NT2/D1 (cell line): ENCODE data around the gene INHBE.

ENCODE experiments used
- YY1 ChIP-seq: IDR thresholded peaks from 2 replicates; pipeline ENCODE4 v1.6.1; 2011; ENCODE audit not compliant: insufficient read length, insufficient read depth
- ZNF274 ChIP-seq: IDR thresholded peaks from 2 replicates; pipeline ENCODE4 v1.6.1; 2011; ENCODE audit warnings: mild to moderate bottlenecking, low read depth, low read length

DNA sequence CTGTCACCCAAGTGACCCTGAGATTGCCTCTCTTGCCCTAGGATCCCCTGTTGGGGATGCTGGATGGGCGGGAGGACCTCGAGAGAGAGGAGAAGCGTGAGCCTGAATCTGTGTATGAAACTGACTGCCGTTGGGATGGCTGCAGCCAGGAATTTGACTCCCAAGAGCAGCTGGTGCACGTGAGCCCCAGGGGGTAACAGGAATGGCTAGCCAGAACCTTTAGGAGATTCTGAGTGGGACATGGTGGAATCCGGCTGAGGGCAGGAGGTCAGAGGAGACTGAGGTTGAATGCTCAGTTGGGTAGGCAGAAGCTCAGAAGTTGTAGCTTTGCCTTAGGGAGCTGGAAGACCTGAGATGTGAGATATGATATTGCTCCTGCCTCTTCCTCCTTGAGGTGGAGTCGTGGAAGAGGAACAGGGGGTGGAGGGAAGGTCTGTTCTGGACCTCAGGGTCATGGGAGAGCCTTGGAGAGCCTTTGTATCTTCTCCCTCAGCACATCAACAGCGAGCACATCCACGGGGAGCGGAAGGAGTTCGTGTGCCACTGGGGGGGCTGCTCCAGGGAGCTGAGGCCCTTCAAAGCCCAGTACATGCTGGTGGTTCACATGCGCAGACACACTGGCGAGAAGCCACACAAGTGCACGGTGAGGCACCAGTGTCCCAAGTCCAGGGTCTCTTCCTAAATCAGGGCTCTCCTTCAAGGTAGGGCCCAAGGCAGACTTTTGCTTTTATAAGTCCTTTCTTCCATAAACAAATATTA lies 10.8 kb downstream of the INHBE start:
- no peak for TF ChIP-seq ZNF274
- no peak for TF ChIP-seq YY1
